ENCODE data around the gene EEF2.
"Not testable (repeated sequence)": the region's sequence is repeated elsewhere in the genome, so short reads cannot be mapped to it uniquely, and the experiment has no call there.

Gene EEF2

DNA sequence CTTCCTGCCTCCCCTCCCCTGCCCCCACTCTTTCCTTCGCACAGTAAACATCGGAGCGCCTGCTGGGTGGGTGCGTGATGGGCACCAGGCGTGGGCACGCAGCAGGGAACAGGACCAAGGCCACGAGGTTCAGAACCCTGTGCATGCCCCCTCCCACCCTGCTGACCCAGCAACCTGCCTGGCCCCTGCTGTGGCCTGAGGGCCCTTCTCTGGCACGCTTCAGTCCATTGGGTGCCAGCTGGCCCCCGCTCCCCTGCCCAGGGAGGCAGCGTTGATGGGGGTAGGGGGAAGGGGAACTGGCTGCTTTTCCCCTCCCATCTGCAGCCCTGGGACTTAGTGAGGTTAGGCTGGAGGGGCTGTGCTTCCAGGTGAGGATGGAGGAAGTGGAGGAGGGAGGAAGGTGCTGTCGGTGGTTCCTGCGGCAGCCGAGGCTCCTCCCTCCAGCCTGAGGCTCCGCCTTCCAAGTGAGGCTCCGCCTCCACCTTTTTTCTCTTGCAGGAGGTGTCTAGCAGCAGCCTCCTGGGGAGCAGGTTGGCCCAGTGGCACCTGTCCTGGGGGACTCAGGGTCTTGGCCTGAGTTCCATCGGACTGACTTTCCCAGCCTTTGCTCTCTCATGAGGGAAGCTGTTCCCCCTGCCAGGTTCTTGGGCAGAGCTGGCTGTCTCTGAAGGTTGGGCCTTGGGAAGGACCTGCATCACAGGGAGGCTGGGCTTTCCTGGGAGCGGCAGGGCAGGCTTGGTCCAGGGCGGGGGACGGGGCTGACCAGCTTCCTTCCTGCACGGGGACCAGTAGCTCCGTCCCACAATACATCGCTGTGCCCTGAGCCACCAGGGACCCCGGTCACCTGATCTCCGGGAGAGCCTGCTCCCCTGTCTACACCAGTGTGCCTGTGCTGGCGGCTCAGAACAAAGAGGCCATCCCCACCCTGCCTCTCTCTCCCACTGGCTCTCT is 29.6 kb upstream of the EEF2 start:
- DNase-seq: peak; percentile 23

GRCh38 chr19:4013886-4014540 is 28.8 kb upstream of the EEF2 start:
- DNase-seq: no peak

DNA sequence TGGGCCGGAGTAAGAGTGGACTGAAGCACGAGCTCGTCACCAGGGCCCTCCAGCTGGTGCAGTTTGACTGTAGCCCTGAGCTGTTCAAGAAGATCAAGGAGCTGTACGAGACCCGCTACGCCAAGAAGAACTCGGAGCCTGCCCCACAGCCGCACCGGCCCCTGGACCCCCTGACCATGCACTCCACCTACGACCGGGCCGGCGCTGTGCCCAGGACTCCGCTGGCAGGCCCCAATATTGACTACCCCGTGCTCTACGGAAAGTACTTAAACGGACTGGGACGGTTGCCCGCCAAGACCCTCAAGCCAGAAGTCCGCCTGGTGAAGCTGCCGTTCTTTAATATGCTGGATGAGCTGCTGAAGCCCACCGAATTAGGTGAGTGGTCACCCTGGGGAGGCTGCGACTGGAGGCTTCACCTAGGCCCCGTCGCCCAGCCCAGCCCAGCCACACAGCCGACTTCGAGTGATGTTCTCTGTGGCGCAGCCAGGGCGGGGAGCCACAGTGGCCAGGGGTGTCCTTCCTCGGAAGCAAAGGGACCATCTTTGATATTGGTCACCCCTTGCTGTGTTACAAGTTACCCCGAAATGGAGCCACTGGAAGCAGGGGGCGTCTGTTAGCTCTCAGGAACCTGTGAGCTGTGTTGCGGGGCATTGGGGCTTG is 27.8 kb upstream of the EEF2 start:
- no peak for DNase-seq

DNA sequence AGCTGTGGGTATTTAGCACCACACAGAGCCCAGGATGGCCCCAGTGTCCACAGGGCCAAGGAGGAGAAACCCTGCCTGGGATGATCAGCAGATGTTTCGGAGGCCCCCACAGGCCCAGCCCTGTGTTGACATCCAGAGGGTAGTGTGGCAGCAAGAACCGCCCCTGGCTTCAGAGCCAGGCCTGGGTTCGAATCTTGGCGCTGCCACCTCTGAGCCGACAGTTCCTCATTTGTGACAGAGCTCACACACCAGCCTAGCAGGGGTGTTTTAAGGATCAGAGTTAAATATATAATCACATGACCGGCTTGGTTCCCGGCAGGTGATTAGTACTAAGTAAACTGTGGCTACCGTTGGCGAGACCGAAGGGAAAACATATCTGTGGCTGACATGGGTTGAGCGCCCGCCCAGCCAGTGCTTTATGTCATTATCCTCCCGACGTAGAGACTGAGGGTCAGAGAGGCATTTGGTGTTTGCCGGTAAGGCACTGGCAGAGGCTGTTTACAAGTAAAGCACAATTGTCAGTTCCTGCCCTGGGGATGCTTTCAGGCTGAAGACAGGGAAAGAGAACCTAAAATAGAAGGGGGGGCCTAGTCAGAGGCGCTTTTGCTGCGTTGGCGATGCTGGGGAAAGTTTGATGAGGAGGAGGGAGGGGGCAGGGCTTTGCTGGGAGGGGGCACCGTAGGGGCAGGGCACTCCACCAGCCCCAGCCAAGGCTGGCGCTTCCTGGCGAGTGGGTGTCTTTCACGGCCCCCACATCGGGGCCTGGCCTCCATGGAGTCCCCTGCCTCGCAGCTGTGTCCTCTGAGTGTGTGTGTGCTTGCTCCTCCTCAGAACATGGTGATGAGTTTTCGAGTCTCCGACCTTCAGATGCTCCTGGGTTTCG is 27.1 kb upstream of the EEF2 start:
- no peak for DNase-seq

DNA sequence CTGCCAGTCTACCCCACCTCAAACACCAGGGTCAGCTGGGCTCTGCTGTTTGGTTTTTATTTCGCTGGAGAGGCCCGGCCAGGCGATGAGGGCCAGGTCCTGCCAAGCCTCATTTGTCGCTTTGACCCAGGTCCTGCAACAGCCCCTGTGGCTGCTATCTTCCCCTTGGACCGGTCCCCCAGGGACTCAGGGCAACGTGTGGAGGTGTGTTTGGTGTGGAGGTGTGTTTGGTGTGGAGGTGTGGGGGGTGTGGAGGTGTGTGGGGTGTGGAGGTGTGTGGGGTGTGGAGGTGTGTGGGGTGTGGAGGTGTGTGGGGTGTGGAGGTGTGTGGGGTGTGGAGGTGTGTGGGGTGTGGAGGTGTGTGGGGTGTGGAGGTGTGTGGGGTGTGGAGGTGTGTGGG is 26.2 kb upstream of the EEF2 start:
- DNase-seq: not testable (repeated sequence)

DNA sequence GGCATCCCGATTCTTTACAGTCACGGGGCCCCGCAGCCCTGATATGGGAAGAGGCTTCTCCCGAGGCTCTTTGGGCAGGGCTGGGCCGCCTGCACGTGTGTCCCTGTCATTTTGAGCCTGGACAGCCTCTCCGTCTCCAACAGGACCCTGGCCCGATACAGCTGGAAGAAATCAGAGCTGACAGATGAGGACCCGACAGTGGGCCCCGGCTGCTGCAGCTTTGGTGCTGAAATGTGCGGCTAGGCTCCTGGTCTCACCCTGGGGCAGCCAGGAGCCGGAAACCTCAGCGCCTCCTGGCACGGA is 25.5 kb upstream of the EEF2 start:
- no peak for DNase-seq

DNA sequence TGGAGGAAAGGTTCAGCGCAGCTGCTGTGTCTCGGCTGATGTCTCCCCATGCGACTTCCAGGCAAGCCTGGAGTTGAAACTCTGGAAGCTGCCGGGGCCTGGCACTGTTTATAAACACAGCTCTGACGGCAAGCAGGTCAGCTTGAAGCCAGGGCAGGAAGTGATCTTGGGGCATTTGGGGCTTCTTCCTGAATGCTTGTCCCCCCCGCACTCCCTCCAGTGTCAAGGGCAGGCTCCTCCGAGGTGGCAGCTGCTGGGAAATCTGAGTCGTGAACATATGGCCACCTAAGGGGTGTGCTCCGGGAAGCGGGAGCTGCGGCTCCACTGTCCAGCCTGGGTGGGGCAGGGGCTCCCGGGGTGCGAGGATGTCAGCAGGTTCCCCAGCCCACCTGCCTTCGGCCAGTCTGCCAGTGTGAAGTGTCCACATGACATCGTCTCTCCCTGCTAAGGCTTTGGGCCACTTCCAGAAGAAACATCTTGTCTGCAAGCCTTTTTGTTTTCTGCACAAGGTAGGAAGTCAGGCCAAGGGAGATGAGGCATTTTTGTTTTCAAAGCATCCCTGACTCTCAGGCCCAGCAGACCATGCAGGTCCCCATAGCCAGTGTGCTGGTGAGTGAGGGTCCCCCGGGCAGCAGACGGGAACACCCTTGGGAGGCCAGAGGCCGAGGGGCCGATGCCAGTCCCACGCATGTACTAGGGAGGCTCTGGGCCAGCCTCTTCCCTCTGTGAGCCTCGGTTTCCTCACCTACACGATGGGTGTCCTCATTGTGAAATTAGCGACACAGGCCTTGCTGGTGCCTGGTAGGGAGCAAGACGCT is 24.9 kb upstream of the EEF2 start:
- no peak for DNase-seq

- DNase-seq: no peak
Observed at GRCh38 chr19:4007836-4008539, 22.7 kb upstream of the EEF2 start.

GRCh38 chr19:4007021-4007835 is 22.0 kb upstream of the EEF2 start, which contains the start of gene PIAS4:
Gene PIAS4 (plus strand): TSS chr19:4007736. CDS start chr19:4007761, 25 bp downstream.
- DNase-seq: peak; percentile 90

GRCh38 chr19:4005436-4005835 is 20.2 kb upstream of the EEF2 start:
- DNase-seq: not testable (repeated sequence)

DNA sequence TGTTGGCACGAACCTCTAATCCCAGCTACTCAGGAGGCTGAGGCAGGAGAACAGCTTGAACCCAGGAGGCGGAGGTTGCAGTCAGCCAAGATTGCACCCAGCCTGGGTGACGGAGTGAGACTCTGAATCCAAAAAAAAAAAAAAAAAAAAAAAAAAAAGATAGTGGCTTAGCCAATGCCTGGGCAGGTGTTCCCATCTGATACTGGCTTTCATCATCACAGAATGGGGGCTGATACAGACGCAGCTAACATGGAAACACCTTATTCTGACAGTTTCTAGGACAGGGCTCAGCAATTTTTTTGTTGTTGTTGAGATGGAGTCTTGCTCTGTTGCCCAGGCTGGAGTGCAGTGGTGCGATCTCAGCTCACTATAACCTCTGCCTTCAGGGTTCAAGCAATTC is 15.5 kb upstream of the EEF2 start:
- DNase-seq: not testable (repeated sequence)

- not testable (repeated sequence) for DNase-seq
Observed at GRCh38 chr19:3998667-3999412, 13.6 kb upstream of the EEF2 start.

DNA sequence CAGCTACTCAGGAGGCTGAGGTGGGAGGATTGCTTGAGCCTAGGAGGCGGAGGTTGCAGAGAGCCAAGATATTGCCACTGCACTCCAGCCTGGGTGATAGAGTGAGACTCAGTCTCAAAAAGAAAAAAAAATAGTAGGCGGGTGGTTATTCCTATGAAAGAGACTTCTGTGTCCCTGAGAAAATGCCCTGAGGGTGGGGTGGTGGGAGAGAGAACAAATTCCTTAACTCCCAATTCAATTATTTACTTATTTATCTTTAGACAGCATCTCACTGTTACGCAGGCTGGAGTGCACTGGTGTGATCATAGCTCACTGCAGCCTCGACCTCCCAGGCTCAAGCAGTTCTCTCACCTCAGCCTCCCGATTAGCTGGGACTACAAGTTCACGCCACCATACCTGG is 10.3 kb upstream of the EEF2 start:
- no peak for DNase-seq

GRCh38 chr19:3990815-3991117 is 5.5 kb upstream of the EEF2 start:
- no peak for DNase-seq

DNA sequence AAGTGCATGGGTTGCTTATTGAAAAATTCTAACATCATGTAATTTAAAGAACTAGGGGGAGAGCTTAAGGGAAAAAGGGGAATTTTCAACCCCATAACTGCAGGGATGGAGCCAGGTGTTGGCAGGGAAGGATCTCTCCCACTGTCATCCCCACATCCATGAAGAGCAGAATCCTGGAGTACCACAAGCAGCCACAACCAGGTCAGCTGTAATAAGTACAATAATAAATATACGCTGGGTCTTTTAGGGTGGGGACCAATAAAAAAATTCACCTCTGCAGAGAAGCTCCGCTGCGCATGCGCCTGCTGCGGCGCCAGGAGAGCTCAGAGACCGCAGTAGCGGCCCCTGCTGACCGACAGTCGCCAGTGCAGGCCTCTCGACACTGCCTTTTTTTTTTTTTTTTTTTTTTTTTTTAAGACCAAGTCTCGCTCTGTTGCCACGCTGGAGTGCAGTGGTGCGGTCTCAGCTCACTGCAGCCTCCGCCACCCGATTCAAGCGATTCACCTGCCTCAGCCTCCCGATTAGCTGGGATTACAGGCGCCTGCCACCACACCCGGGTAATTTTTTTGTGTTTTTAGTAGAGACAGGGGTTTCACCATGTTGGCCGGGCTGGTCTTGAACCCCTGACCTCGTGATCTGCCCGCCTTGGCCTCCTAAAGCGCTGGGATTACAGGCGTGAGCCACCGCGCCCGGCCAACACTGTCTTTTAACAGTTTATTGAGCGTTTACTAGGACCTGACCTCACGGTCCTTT is 2.5 kb upstream of the EEF2 start:
- peak; percentile 81 for DNase-seq

DNA sequence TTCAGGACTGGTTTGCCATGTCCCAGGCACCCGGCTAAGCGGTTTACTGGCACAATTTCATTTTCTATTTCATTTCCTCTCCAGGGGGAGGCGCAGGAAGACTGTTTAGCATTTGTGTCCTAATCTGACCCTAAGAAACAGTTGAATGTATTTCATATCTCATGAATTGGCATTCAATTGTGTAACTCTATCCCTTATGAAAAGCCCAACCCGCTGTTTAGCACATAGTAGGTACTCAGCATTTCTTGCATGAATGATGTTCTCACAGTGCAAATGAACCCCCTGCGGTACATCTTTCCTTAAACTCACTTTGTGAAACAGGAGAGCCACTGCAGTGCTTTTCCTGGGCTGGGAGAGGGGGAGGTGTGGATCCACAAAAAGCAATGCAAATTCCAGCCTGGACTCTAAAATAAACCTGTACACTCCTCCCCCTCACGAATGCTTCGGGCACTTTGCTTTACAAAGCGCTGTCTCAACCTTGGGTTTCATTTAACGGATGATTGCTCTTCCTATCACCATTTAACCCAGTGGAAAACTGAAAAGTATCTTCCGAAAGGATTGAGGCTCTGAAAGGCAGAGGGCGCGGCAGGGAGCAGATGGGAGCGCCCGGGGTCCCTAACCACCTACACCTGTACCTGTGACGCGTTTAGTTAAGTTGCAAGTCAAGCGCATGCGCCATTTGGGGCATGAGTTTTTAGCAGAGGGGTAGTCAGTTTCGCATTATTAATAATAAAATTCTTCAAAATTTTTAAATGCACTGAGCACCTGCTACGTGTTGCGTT is 1.2 kb upstream of the EEF2 start:
- DNase-seq: no peak

GRCh38 chr19:3985643-3986259 is 488 bp upstream of the EEF2 start:
- no peak for DNase-seq

GRCh38 chr19:3984584-3984907 is 717 bp downstream of the EEF2 start:
- no peak for DNase-seq
